GM12891 (cell line): ENCODE data around the gene TMEM219.

Experiments used
- POLR2A ChIP-seq: IDR thresholded peaks from 2 replicates; pipeline ENCODE4 v1.6.1; 2011; ENCODE audit warnings: low read depth, low read length, control low read depth
- POLR2AphosphoS5 ChIP-seq: IDR thresholded peaks from 2 replicates; pipeline ENCODE4 v1.6.1; 2011; ENCODE audit warnings: low read depth, low read length, control low read depth

DNA sequence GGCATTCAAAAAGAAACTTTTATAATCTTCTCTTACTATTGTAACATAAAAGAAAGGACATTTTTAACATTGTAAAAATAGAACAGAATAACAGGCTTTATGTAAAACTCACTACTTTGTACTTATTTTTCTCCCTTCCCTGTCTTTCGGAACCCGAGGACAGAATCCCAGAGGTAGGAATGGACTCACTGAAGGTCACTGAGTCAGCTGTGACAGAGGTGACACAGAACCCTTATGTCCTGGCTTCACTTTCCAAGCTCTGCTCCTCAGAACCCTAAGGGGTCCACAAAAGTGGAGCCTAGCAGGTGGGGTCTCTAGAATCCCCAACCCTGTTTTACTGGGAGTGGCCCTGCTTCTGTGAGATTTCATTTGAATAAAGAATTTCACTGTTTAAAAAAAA is 39.6 kb upstream of the TMEM219 start:
- TF ChIP-seq POLR2A = no peak
- TF ChIP-seq POLR2AphosphoS5 = no peak
